Measurements from ENCODE around the gene PBRM1. TPM values are rescaled to one million over a fixed set of nuclear protein-coding genes. Genes with fewer than 3 reads are reported as not detected.
A peak's percentile ranks its signal among the peaks of the same experiment; 100 is the strongest.

PBRM1 gene
- total RNA-seq, 1 donor from 2014 or later: 62.6 TPM

- Histone ChIP-seq H3K36me3 (ENCODE audit: control insufficient read depth in 3 of 3, insufficient read depth in 3 of 3, low read length in 3 of 3) (peaks cover 32 to 56% (median 54%) of the 10 kb centered on the region in 3 donors), H3K27me3 (ENCODE audit: control insufficient read depth in 3 of 3, insufficient read depth in 3 of 3, low read length in 3 of 3) (no peaks in the 10 kb centered on the region), H3K27ac (ENCODE audit: low read depth, low read length) (no peak overlapping the region), H3K4me3 (ENCODE audit: low read length in 3 of 3) (no peak overlapping the region), H3K9me3 (ENCODE audit: control insufficient read depth in 3 of 3, low read length in 3 of 3) (no peaks in the 10 kb centered on the region), H3K4me1 (ENCODE audit: control insufficient read depth in 3 of 3, insufficient read depth in 3 of 3, low read length in 3 of 3) (no peaks in the 10 kb centered on the region), H3K9ac (ENCODE audit: low read depth in 1 of 3, low read length in 3 of 3) (no peak overlapping the region)
Measured at GRCh38 chr3:52558436-52558835, 127.3 kb downstream of the PBRM1 start.

GRCh38 chr3:52557011-52557960 lies 128.4 kb downstream of the PBRM1 start:
- Histone ChIP-seq H3K9me3 (ENCODE audit: control insufficient read depth in 3 of 3, low read length in 3 of 3) (no peaks in the 10 kb centered on the region), H3K27ac (ENCODE audit: low read depth, low read length) (no peak overlapping the region), H3K4me1 (ENCODE audit: control insufficient read depth in 3 of 3, insufficient read depth in 3 of 3, low read length in 3 of 3) (no peaks in the 10 kb centered on the region), H3K27me3 (ENCODE audit: control insufficient read depth in 3 of 3, insufficient read depth in 3 of 3, low read length in 3 of 3) (no peaks in the 10 kb centered on the region), H3K36me3 (ENCODE audit: control insufficient read depth in 3 of 3, insufficient read depth in 3 of 3, low read length in 3 of 3) (peaks cover 29 to 53% (median 53%) of the 10 kb centered on the region in 3 donors), H3K4me3 (ENCODE audit: low read length in 3 of 3) (no peak overlapping the region), H3K9ac (ENCODE audit: low read depth in 1 of 3, low read length in 3 of 3) (no peak overlapping the region)

GRCh38 chr3:52555056-52555455 lies 130.7 kb downstream of the PBRM1 start:
- Histone ChIP-seq H3K9ac (ENCODE audit: low read depth in 1 of 3, low read length in 3 of 3) (no peak overlapping the region), H3K27me3 (ENCODE audit: control insufficient read depth in 3 of 3, insufficient read depth in 3 of 3, low read length in 3 of 3) (no peaks in the 10 kb centered on the region), H3K4me1 (ENCODE audit: control insufficient read depth in 3 of 3, insufficient read depth in 3 of 3, low read length in 3 of 3) (peaks cover 0 to 5% (median 0%) of the 10 kb centered on the region in 3 donors), H3K9me3 (ENCODE audit: control insufficient read depth in 3 of 3, low read length in 3 of 3) (no peaks in the 10 kb centered on the region), H3K36me3 (ENCODE audit: control insufficient read depth in 3 of 3, insufficient read depth in 3 of 3, low read length in 3 of 3) (peaks cover 25 to 53% (median 46%) of the 10 kb centered on the region in 3 donors), H3K27ac (ENCODE audit: low read depth, low read length) (no peak overlapping the region), H3K4me3 (ENCODE audit: low read length in 3 of 3) (no peak overlapping the region)

GRCh38 chr3:52554026-52554755 lies 131.5 kb downstream of the PBRM1 start:
- H3K9me3 ChIP-seq (ENCODE audit: control insufficient read depth in 3 of 3, low read length in 3 of 3): no peaks in the 10 kb centered on the region
- H3K27me3 ChIP-seq (ENCODE audit: control insufficient read depth in 3 of 3, insufficient read depth in 3 of 3, low read length in 3 of 3): no peaks in the 10 kb centered on the region
- H3K4me1 ChIP-seq (ENCODE audit: control insufficient read depth in 3 of 3, insufficient read depth in 3 of 3, low read length in 3 of 3): peaks cover 0 to 5% (median 0%) of the 10 kb centered on the region in 3 donors
- no peak overlapping the region for H3K27ac ChIP-seq (ENCODE audit: low read depth, low read length)
- H3K4me3 ChIP-seq (ENCODE audit: low read length in 3 of 3): no peak overlapping the region
- no peak overlapping the region for H3K9ac ChIP-seq (ENCODE audit: low read depth in 1 of 3, low read length in 3 of 3)
- peaks cover 20 to 48% (median 41%) of the 10 kb centered on the region in 3 donors for H3K36me3 ChIP-seq (ENCODE audit: control insufficient read depth in 3 of 3, insufficient read depth in 3 of 3, low read length in 3 of 3)

GRCh38 chr3:52552089-52552488 lies 133.6 kb downstream of the PBRM1 start:
- Histone ChIP-seq H3K27me3 (ENCODE audit: control insufficient read depth in 3 of 3, insufficient read depth in 3 of 3, low read length in 3 of 3) (no peaks in the 10 kb centered on the region), H3K9me3 (ENCODE audit: control insufficient read depth in 3 of 3, low read length in 3 of 3) (no peaks in the 10 kb centered on the region), H3K27ac (ENCODE audit: low read depth, low read length) (no peak overlapping the region), H3K4me3 (ENCODE audit: low read length in 3 of 3) (no peak overlapping the region), H3K36me3 (ENCODE audit: control insufficient read depth in 3 of 3, insufficient read depth in 3 of 3, low read length in 3 of 3) (peaks cover 16 to 43% (median 40%) of the 10 kb centered on the region in 3 donors), H3K9ac (ENCODE audit: low read depth in 1 of 3, low read length in 3 of 3) (no peak overlapping the region), H3K4me1 (ENCODE audit: control insufficient read depth in 3 of 3, insufficient read depth in 3 of 3, low read length in 3 of 3) (peaks cover 0 to 5% (median 0%) of the 10 kb centered on the region in 3 donors)

- Histone ChIP-seq H3K9me3 (ENCODE audit: control insufficient read depth in 3 of 3, low read length in 3 of 3) (no peaks in the 10 kb centered on the region), H3K36me3 (ENCODE audit: control insufficient read depth in 3 of 3, insufficient read depth in 3 of 3, low read length in 3 of 3) (peaks cover 16 to 46% (median 46%) of the 10 kb centered on the region in 3 donors), H3K9ac (ENCODE audit: low read depth in 1 of 3, low read length in 3 of 3) (no peak overlapping the region), H3K27ac (ENCODE audit: low read depth, low read length) (no peak overlapping the region), H3K4me3 (ENCODE audit: low read length in 3 of 3) (no peak overlapping the region), H3K27me3 (ENCODE audit: control insufficient read depth in 3 of 3, insufficient read depth in 3 of 3, low read length in 3 of 3) (no peaks in the 10 kb centered on the region), H3K4me1 (ENCODE audit: control insufficient read depth in 3 of 3, insufficient read depth in 3 of 3, low read length in 3 of 3) (peaks cover 0 to 5% (median 0%) of the 10 kb centered on the region in 3 donors)
Measured at GRCh38 chr3:52551118-52551517, 134.6 kb downstream of the PBRM1 start.

GRCh38 chr3:52547143-52547542 lies 138.6 kb downstream of the PBRM1 start:
- no peak overlapping the region for H3K9ac ChIP-seq (ENCODE audit: low read depth in 1 of 3, low read length in 3 of 3)
- H3K4me1 ChIP-seq (ENCODE audit: control insufficient read depth in 3 of 3, insufficient read depth in 3 of 3, low read length in 3 of 3): peaks cover 3 to 9% (median 5%) of the 10 kb centered on the region in 3 donors
- peaks cover 8 to 31% (median 27%) of the 10 kb centered on the region in 3 donors for H3K36me3 ChIP-seq (ENCODE audit: control insufficient read depth in 3 of 3, insufficient read depth in 3 of 3, low read length in 3 of 3)
- H3K9me3 ChIP-seq (ENCODE audit: control insufficient read depth in 3 of 3, low read length in 3 of 3): no peaks in the 10 kb centered on the region
- no peaks in the 10 kb centered on the region for H3K27me3 ChIP-seq (ENCODE audit: control insufficient read depth in 3 of 3, insufficient read depth in 3 of 3, low read length in 3 of 3)
- H3K27ac ChIP-seq (ENCODE audit: low read depth, low read length): no peak overlapping the region
- no peak overlapping the region for H3K4me3 ChIP-seq (ENCODE audit: low read length in 3 of 3)

GRCh38 chr3:52546111-52546901 lies 139.4 kb downstream of the PBRM1 start:
- peaks cover 8 to 28% (median 27%) of the 10 kb centered on the region in 3 donors for H3K36me3 ChIP-seq (ENCODE audit: control insufficient read depth in 3 of 3, insufficient read depth in 3 of 3, low read length in 3 of 3)
- no peak overlapping the region for H3K27ac ChIP-seq (ENCODE audit: low read depth, low read length)
- H3K9ac ChIP-seq (ENCODE audit: low read depth in 1 of 3, low read length in 3 of 3): no peak overlapping the region

GRCh38 chr3:52544937-52545336 lies 140.8 kb downstream of the PBRM1 start:
- no peak overlapping the region for H3K27ac ChIP-seq (ENCODE audit: low read depth, low read length)
- H3K9ac ChIP-seq (ENCODE audit: low read depth in 1 of 3, low read length in 3 of 3): peak overlapping the region in 1 of 3 donors; percentile 9
- H3K4me3 ChIP-seq (ENCODE audit: low read length in 3 of 3): no peak overlapping the region
- peaks cover 3 to 24% (median 23%) of the 10 kb centered on the region in 3 donors for H3K36me3 ChIP-seq (ENCODE audit: control insufficient read depth in 3 of 3, insufficient read depth in 3 of 3, low read length in 3 of 3)
- H3K27me3 ChIP-seq (ENCODE audit: control insufficient read depth in 3 of 3, insufficient read depth in 3 of 3, low read length in 3 of 3): no peaks in the 10 kb centered on the region
- H3K4me1 ChIP-seq (ENCODE audit: control insufficient read depth in 3 of 3, insufficient read depth in 3 of 3, low read length in 3 of 3): peaks cover 3 to 5% (median 5%) of the 10 kb centered on the region in 3 donors
- no peaks in the 10 kb centered on the region for H3K9me3 ChIP-seq (ENCODE audit: control insufficient read depth in 3 of 3, low read length in 3 of 3)

More at GRCh38 chr3:52546111-52546901, 139.4 kb downstream of the PBRM1 start:
- Histone ChIP-seq H3K4me3 (ENCODE audit: low read length in 3 of 3) (no peak overlapping the region), H3K9me3 (ENCODE audit: control insufficient read depth in 3 of 3, low read length in 3 of 3) (no peaks in the 10 kb centered on the region), H3K27me3 (ENCODE audit: control insufficient read depth in 3 of 3, insufficient read depth in 3 of 3, low read length in 3 of 3) (no peaks in the 10 kb centered on the region), H3K4me1 (ENCODE audit: control insufficient read depth in 3 of 3, insufficient read depth in 3 of 3, low read length in 3 of 3) (peaks cover 3 to 9% (median 5%) of the 10 kb centered on the region in 3 donors)
